ENCODE results near the gene DMXL1.

DNA sequence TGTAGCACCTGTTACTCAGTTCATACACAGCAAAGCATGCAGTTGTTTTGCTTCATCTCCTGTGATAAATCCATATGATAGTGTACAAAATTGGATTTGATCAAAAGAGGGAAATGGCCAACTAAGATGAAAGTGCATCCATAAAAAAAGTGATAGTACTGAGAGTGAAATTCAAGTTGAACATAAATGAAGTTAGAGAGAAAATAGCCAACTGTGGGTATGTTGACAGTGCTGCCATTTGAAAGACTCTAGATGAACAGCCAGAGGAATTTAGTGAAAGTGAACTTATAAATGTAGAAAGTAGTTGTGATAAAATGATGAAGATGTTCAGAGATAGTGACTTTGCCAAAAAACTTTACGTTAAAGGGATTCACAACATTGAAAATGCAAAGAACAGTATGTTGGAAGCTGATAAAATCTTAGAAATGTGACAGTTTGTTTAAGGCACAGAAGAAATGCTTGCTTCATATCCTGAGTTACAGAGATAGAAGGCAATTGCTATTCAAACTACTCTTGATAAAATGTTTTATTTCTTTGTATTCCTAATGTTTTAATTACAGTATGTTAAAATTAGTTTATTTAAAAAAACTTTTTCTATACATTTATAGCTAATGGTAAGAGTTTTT lies 119.7 kb downstream of the DMXL1 start:
- TF ChIP-seq HOXA7 (CRISPR knock-in tag; IDR thresholded peaks at IDR 0.05) (no peak), POLR2A (IDR thresholded peaks at IDR 0.05; ENCODE audit: low read length) (no peak), BHLHE40 (IDR thresholded peaks at IDR 0.05; ENCODE audit: low read depth, low read length) (no peak), NR3C1 (IDR thresholded peaks at IDR 0.05) (no peak), RNF2 (IDR thresholded peaks at IDR 0.05; ENCODE audit: borderline replicate concordance, low read depth) (no peak), SMC3 (IDR thresholded peaks at IDR 0.05) (no peak), RAD21 (conservative IDR thresholded peaks at IDR 0.05 in 1 of 2, IDR thresholded peaks at IDR 0.05 in 1 of 2) (no peak), RCOR1 (IDR thresholded peaks at IDR 0.05; ENCODE audit: low read depth, low read length) (no peak)
- TF ChIP-seq, protein P1, sequence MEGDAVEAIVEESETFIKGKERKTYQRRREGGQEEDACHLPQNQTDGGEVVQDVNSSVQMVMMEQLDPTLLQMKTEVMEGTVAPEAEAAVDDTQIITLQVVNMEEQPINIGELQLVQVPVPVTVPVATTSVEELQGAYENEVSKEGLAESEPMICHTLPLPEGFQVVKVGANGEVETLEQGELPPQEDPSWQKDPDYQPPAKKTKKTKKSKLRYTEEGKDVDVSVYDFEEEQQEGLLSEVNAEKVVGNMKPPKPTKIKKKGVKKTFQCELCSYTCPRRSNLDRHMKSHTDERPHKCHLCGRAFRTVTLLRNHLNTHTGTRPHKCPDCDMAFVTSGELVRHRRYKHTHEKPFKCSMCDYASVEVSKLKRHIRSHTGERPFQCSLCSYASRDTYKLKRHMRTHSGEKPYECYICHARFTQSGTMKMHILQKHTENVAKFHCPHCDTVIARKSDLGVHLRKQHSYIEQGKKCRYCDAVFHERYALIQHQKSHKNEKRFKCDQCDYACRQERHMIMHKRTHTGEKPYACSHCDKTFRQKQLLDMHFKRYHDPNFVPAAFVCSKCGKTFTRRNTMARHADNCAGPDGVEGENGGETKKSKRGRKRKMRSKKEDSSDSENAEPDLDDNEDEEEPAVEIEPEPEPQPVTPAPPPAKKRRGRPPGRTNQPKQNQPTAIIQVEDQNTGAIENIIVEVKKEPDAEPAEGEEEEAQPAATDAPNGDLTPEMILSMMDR (IDR thresholded peaks at IDR 0.05): no peak

Data from A549 (cell line).